HepG2 (cell line): ENCODE results near the gene SEC31A. TPM values are rescaled to one million over a fixed set of nuclear protein-coding genes. Genes with fewer than 3 reads are reported as not detected.

Experiments used
- ATAC-seq: fragments of 200-7000 bp; cut with Tn5 transposase; 3 replicates; pipeline ENCODE4 v1.9.1; 2020; ENCODE audit warnings: mild to moderate bottlenecking, moderate library complexity
- BruUV-seq: library from RNA; stranded (reverse); fragments of 400-500 nt; replicated peaks from 2 replicates; lab custom pipeline; 2021; lab: Mats Ljungman, UMichigan
- CTCF ChIA-PET: fragments of 300-600 bp; formaldehyde crosslinking; extraction: SDS; loops from one replicate; lab custom pipeline; 2021; ENCODE audit warnings: low total read pairs, inconsistent platforms, low intra/inter-chr PET ratio; lab: Yijun Ruan, JAX
- POLR2A ChIA-PET: fragments of 350-600 bp; sonication (Branson Sonifier 250); formaldehyde crosslinking; loops from one replicate; lab custom pipeline; 2020; ENCODE audit warnings: antibody characterized with exemption, inconsistent platforms; lab: Yijun Ruan, JAX
- DNase-seq: peaks from one replicate; pipeline ENCODE4 v3.0.0-alpha.2; 2015; ENCODE audit warnings: low spot score
- FAIRE-seq: peaks from 3 replicates; lab custom pipeline; 2011; peaks lifted over from hg19 to GRCh38; lab: Jason Lieb, UNC
- H2AFZ ChIP-seq: one replicate; pipeline ENCODE4 v1.6.1; 2011; ENCODE audit warnings: low read length, inconsistent platforms
- H3K27ac ChIP-seq: fragments of 300-600 bp; 3 replicates; pipeline ENCODE4 v1.8.0; 2011; ENCODE audit warnings: mixed run types, mild to moderate bottlenecking, mixed read lengths, low read length, inconsistent platforms; ENCODE audit not compliant: insufficient read depth; ENCODE audit errors: extremely low read length
- H3K27me3 ChIP-seq, 2 experiments: fragments of 200-600 bp in 1 of 2; 2 replicates in 1 of 2; 3 replicates in 1 of 2; pipeline versions ENCODE4 v1.6.0 to v1.8.0; 2011; ENCODE audit warnings: low read length in 2 of 2, mild to moderate bottlenecking in 2 of 2, moderate library complexity in 2 of 2, inconsistent platforms in 1 of 2; ENCODE audit not compliant: insufficient read depth in 2 of 2, control insufficient read depth in 1 of 2
- H3K36me3 ChIP-seq, 2 experiments: fragments of 200-600 bp in 1 of 2; replicated peaks in 1 of 2; 2 replicates in 1 of 2; 3 replicates in 1 of 2; pipeline versions ENCODE4 v1.5.1 to v1.8.0; 2011; ENCODE audit warnings: low read length in 2 of 2, inconsistent platforms in 1 of 2; ENCODE audit not compliant: insufficient read depth in 2 of 2, control insufficient read depth in 1 of 2
- H3K4me1 ChIP-seq: 2 replicates; pipeline ENCODE4 v1.5.1; 2012; ENCODE audit warnings: low read length, inconsistent platforms; ENCODE audit not compliant: insufficient read depth
- H3K4me2 ChIP-seq: 2 replicates; pipeline ENCODE4 v1.6.0; 2011; ENCODE audit warnings: low read depth, low read length, inconsistent platforms
- H3K4me3 ChIP-seq, 3 experiments: fragments of 200-600 bp in 1 of 3; sonication (generic), shearing (Covaris generic) in 1 of 3; replicated peaks in 1 of 3; 2 replicates each; pipeline ENCODE4 v1.5.1; 2011 to 2016; ENCODE audit warnings: low read length in 3 of 3, inconsistent platforms in 2 of 3, low read depth in 2 of 3, mild to moderate bottlenecking in 2 of 3, control low read depth in 1 of 3, mixed read lengths in 1 of 3; ENCODE audit not compliant: insufficient read depth in 1 of 3
- H3K79me2 ChIP-seq: one replicate; pipeline ENCODE4 v1.6.1; 2011; ENCODE audit warnings: low read length, inconsistent platforms; ENCODE audit not compliant: insufficient read depth
- H3K9ac ChIP-seq: 2 replicates; pipeline ENCODE4 v1.6.0; 2011; ENCODE audit warnings: mild to moderate bottlenecking, low read depth, low read length, inconsistent platforms; ENCODE audit not compliant: insufficient read depth
- H3K9me3 ChIP-seq: 2 replicates; pipeline ENCODE4 v1.5.1; 2012; ENCODE audit warnings: mild to moderate bottlenecking, low read length
- H4K20me1 ChIP-seq: 2 replicates; pipeline ENCODE4 v1.6.0; 2011; ENCODE audit warnings: inconsistent platforms, mild to moderate bottlenecking, low read length, moderate library complexity; ENCODE audit not compliant: insufficient read depth
- CTCF ChIP-seq: sonication (generic); formaldehyde crosslinking; IDR thresholded peaks from 2 replicates; pipeline ENCODE4 v1.5.0; 2020; ENCODE audit warnings: mild to moderate bottlenecking, missing genetic modification reagents, moderate library complexity
- HES4 ChIP-seq: sonication (generic); formaldehyde crosslinking; IDR thresholded peaks from 2 replicates; pipeline ENCODE4 v1.9.0; 2021; ENCODE audit warnings: mild to moderate bottlenecking, missing genetic modification reagents, borderline replicate concordance
- MIXL1 ChIP-seq: IDR thresholded peaks from 2 replicates; pipeline ENCODE4 v1.6.1; 2016
- NFIB ChIP-seq: sonication (generic); formaldehyde crosslinking; IDR thresholded peaks from 2 replicates; pipeline ENCODE4 v1.9.0; 2021; ENCODE audit warnings: missing genetic modification reagents, mild to moderate bottlenecking, borderline replicate concordance
- STAG1 ChIP-seq: sonication (generic); formaldehyde crosslinking; IDR thresholded peaks from 2 replicates; pipeline ENCODE4 v1.4.0; 2020; ENCODE audit warnings: missing genetic modification reagents
- ZFP90 ChIP-seq: sonication (generic); formaldehyde crosslinking; IDR thresholded peaks from 2 replicates; pipeline ENCODE4 v1.8.0; 2022; ENCODE audit warnings: missing genetic modification reagents, mild to moderate bottlenecking, inconsistent platforms, borderline replicate concordance
- ZMAT3 ChIP-seq: sonication (generic); formaldehyde crosslinking; conservative IDR thresholded peaks from 2 replicates; pipeline ENCODE4 v1.7.0; 2021; ENCODE audit warnings: missing genetic modification reagents
- ZNF232 ChIP-seq: sonication (generic); formaldehyde crosslinking; IDR thresholded peaks from 2 replicates; pipeline ENCODE4 v1.4.0; 2020; ENCODE audit warnings: missing genetic modification reagents, borderline replicate concordance
- ZNF251 ChIP-seq: sonication (generic); formaldehyde crosslinking; IDR thresholded peaks from 2 replicates; pipeline ENCODE4 v1.9.0; 2021; ENCODE audit warnings: mild to moderate bottlenecking, missing genetic modification reagents
- ZNF558 ChIP-seq: sonication (generic); formaldehyde crosslinking; IDR thresholded peaks from 2 replicates; pipeline ENCODE4 v1.9.0; 2022; ENCODE audit warnings: mild to moderate bottlenecking, missing genetic modification reagents, borderline replicate concordance
- ZNF570 ChIP-seq: sonication (generic); formaldehyde crosslinking; IDR thresholded peaks from 2 replicates; pipeline ENCODE4 v1.4.0; 2020; ENCODE audit warnings: mild to moderate bottlenecking, missing genetic modification reagents, borderline replicate concordance
- ZNF589 ChIP-seq: sonication (generic); formaldehyde crosslinking; conservative IDR thresholded peaks from 2 replicates; pipeline ENCODE4 v1.8.0; 2022; ENCODE audit warnings: mild to moderate bottlenecking, moderate library complexity, missing genetic modification reagents
- ZNF749 ChIP-seq: sonication (generic); formaldehyde crosslinking; IDR thresholded peaks from 2 replicates; pipeline ENCODE4 v1.8.0; 2022; ENCODE audit warnings: mild to moderate bottlenecking, missing genetic modification reagents, moderate library complexity, borderline replicate concordance
- WGBS: methylation state at CpG from one replicate; pipeline ENCODE4 v1.1.6; 2017; ENCODE audit warnings: low lambda C conversion rate; 5-methylcytosine and 5-hydroxymethylcytosine counted together
- in situ Hi-C: cut with HindIII; loops from 2 replicates; pipeline ENCODE4 v1.10.0; 2017; ENCODE audit warnings: low pct_unique_long_range_greater_than_20kb; ENCODE audit not compliant: extremely low pct_ligation_motif_present
- intact Hi-C: fragments of 100-400 bp; cut with micrococcal nuclease; formaldehyde crosslinking; loops from one replicate; pipeline ENCODE4 v1.10.0; 2022; ENCODE audit not compliant: unreplicated experiment
- polyA plus RNA-seq, 8 experiments: library from polyadenylated mRNA; depleted of rRNA in 3 of 8; stranded (reverse) in 7 of 8; unstranded in 1 of 8; fragments of >200 nt; fragmentation: Illumina TruSeq in 4 of 8; extraction: Trizol in 4 of 8; gene quantifications; 2 replicates each; pipeline versions ENCODE4 v1.2.1 to v1.2.3, GENCODE V29; 2011 to 2016; ENCODE audit warnings: low read depth in 4 of 8, missing spikeins in 1 of 8, mixed read lengths in 1 of 8; ENCODE audit not compliant: insufficient read depth in 1 of 8
- total RNA-seq, 5 experiments: library from RNA; depleted of rRNA; stranded (reverse); fragments of >200 nt; fragmentation: Illumina TruSeq; extraction: Trizol; gene quantifications; 2 replicates each; pipeline ENCODE4 v1.2.3, GENCODE V29; 2016; ENCODE audit warnings: low read depth in 1 of 5
- TF ChIP-seq, protein P1 (sequence below): sonication (generic); formaldehyde crosslinking; IDR thresholded peaks from 2 replicates; pipeline ENCODE4 v1.5.1; 2020; ENCODE audit warnings: mild to moderate bottlenecking, moderate library complexity, missing genetic modification reagents

The SEC31A gene
- total and polyA plus RNA-seq, 2 of the 13 experiments (the other 11 are each of a cell fraction or from before 2014, with no cell fraction given) = 231 to 435 TPM

DNA sequence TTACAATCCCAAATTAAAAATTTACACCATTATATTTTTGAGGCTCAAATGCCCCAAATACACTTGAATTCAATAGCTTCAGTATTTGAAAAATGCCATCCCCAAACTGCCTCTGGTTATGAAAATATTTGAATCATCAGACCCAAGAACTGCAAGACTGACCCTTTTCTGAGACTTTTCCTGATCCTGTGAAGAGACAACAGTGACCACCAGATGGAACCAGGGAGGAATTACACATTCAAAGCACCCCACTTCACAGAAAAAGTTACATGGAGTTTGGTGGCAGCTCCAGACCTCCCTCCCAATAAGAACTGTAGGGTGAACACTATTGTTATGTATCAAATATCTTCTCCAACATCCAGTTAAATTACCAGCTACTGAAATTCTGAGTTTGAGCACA is 48.4 kb downstream of the SEC31A start:
- in situ Hi-C loops = no loop called here
- no TSS peak for BruUV-seq
- H2AFZ ChIP-seq = no peak overlapping the region
- no peak overlapping the region for H3K27ac ChIP-seq
- POLR2A ChIA-PET = no interaction called here
- H3K79me2 ChIP-seq = peaks cover 2% of the 10 kb centered on the region
- no peaks in the 10 kb centered on the region for H3K9me3 ChIP-seq
- DNase-seq (peak; percentile 13), ATAC-seq (peak; percentile 74), FAIRE-seq (no peak)
- intact Hi-C loops = no loop called here
- no peak overlapping the region for H3K4me2 ChIP-seq
- no peaks in the 10 kb centered on the region for H3K27me3 ChIP-seq
- TF ChIP-seq, protein P1, sequence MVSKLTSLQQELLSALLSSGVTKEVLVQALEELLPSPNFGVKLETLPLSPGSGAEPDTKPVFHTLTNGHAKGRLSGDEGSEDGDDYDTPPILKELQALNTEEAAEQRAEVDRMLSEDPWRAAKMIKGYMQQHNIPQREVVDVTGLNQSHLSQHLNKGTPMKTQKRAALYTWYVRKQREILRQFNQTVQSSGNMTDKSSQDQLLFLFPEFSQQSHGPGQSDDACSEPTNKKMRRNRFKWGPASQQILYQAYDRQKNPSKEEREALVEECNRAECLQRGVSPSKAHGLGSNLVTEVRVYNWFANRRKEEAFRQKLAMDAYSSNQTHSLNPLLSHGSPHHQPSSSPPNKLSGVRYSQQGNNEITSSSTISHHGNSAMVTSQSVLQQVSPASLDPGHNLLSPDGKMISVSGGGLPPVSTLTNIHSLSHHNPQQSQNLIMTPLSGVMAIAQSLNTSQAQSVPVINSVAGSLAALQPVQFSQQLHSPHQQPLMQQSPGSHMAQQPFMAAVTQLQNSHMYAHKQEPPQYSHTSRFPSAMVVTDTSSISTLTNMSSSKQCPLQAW (CRISPR knock-in tag) = no peak
- peak; percentile 8; the same call in 1 of the 2 replicates for TF ChIP-seq STAG1
- TF ChIP-seq ZMAT3 (CRISPR knock-in tag) = no peak
- peak; percentile 27 for TF ChIP-seq CTCF
- TF ChIP-seq HES4 (CRISPR knock-in tag) = no peak
- H3K4me1 ChIP-seq = no peaks in the 10 kb centered on the region
- H3K36me3 ChIP-seq = peaks cover 22 to 81% of the 10 kb centered on the region in 2 experiments
- CTCF ChIA-PET = no interaction called here
- H3K9ac ChIP-seq = no peak overlapping the region
- peaks cover 13% of the 10 kb centered on the region; the same call in 1 of the 2 replicates for H4K20me1 ChIP-seq
- no peak overlapping the region for H3K4me3 ChIP-seq

GRCh38 chr4:82839624-82840023 is 51.3 kb downstream of the SEC31A start:
- Histone ChIP-seq H3K4me1 (no peaks in the 10 kb centered on the region), H3K9ac (no peak overlapping the region), H3K27me3 (no peaks in the 10 kb centered on the region), H3K4me3 (no peak overlapping the region), H3K4me2 (no peak overlapping the region), H3K27ac (no peak overlapping the region), H3K79me2 (peaks cover 2% of the 10 kb centered on the region), H3K9me3 (no peaks in the 10 kb centered on the region), H4K20me1 (0 out of 2 replicates have a peak, but pooled peaks cover 9% of the 10 kb centered on the region), H3K36me3 (peaks cover 20 to 72% of the 10 kb centered on the region in 2 experiments), H2AFZ (no peak overlapping the region)
- 88% methylated on average over 1 of the region's 1 CpG for WGBS
- in situ Hi-C loops (no loop called here), intact Hi-C loops (no loop called here)
- POLR2A ChIA-PET = no interaction called here
- ATAC-seq (no peak), DNase-seq (no peak), FAIRE-seq (no peak)
- CTCF ChIA-PET = no interaction called here
- BruUV-seq = no TSS peak
- no peak for TF ChIP-seq ZNF749 (CRISPR knock-in tag)
- TF ChIP-seq ZNF251 (CRISPR knock-in tag) = no peak
- no peak for TF ChIP-seq ZNF232 (CRISPR knock-in tag)
- TF ChIP-seq ZNF570 (CRISPR knock-in tag) = no peak
- TF ChIP-seq ZFP90 (CRISPR knock-in tag) = no peak
- no peak for TF ChIP-seq MIXL1 (CRISPR knock-in tag)
- no peak for TF ChIP-seq NFIB (CRISPR knock-in tag)
- no peak for TF ChIP-seq ZNF589 (CRISPR knock-in tag)
- no peak for TF ChIP-seq ZNF558 (CRISPR knock-in tag)
